Measurements from ENCODE around the gene FAM13A. TPM values are rescaled to one million over a fixed set of nuclear protein-coding genes. Genes with fewer than 3 reads are reported as not detected.

FAM13A gene
- polyA plus RNA-seq, 1 of the 3 experiments (the other 2 are of a cell fraction) = 0.67 TPM

GRCh38 chr4:88859191-88859812 is 197.7 kb downstream of the FAM13A start:
- H3K4me2 ChIP-seq = no peak overlapping the region
- H3K9me2 ChIP-seq = no peaks in the 10 kb centered on the region
- H3K27ac ChIP-seq (ENCODE audit: low read depth in 2 of 2, low read length in 1 of 2) = no peak overlapping the region
- no peaks in the 10 kb centered on the region for H3K79me2 ChIP-seq (ENCODE audit: insufficient read depth)
- no peaks in the 10 kb centered on the region for H3K9me3 ChIP-seq
- ChIA-PET CTCF (interaction anchor here (0.8 to 1.8 kb wide), 2 partner anchors 31 to 40 kb away, joined by 3 to 6 read pairs; no protein-coding TSS in a partner anchor), POLR2A (interaction anchor here (0.6 kb wide), 1 partner anchor 293 kb away, joined by 3 read pairs; no protein-coding TSS in a partner anchor)
- no peaks in the 10 kb centered on the region for H3K27me3 ChIP-seq (ENCODE audit: insufficient read depth)
- DNase-seq = no peak
- no peaks in the 10 kb centered on the region for H4K20me1 ChIP-seq (ENCODE audit: insufficient read depth)
- TF ChIP-seq PBX3 (IDR thresholded peaks at IDR 0.05) (no peak), TEAD4 (IDR thresholded peaks at IDR 0.05; ENCODE audit: borderline replicate concordance, insufficient read depth) (no peak), RFX5 (IDR thresholded peaks at IDR 0.05; ENCODE audit: low read length) (no peak), CTCF (IDR thresholded peaks at IDR 0.05) (no peak), FOSL2 (IDR thresholded peaks at IDR 0.05; ENCODE audit: borderline replicate concordance, low read depth) (no peak), CHD2 (IDR thresholded peaks at IDR 0.05; ENCODE audit: low read length, partially characterized antibody) (no peak), USF1 (IDR thresholded peaks at IDR 0.05; ENCODE audit: borderline replicate concordance, low read depth) (no peak), REST (IDR thresholded peaks at IDR 0.05; ENCODE audit: low read depth, low read length) (no peak), USF2 (IDR thresholded peaks at IDR 0.05; ENCODE audit: borderline replicate concordance, low read depth, low read length) (no peak), EZH2phosphoT487 (IDR thresholded peaks at IDR 0.05; ENCODE audit: borderline replicate concordance, low read depth) (no peak), SIN3A (IDR thresholded peaks at IDR 0.05; ENCODE audit: borderline replicate concordance, low read depth, low read length) (no peak), RAD21 (IDR thresholded peaks at IDR 0.05; ENCODE audit: low read length) (no peak), NRF1 (IDR thresholded peaks at IDR 0.05; ENCODE audit: low read depth, low read length) (no peak), POLR2AphosphoS5 (IDR thresholded peaks at IDR 0.05; ENCODE audit: low read depth, low read length) (no peak), SMC3 (IDR thresholded peaks at IDR 0.05; ENCODE audit: low read depth, low read length) (no peak), ELF1 (IDR thresholded peaks at IDR 0.05) (no peak), MEF2A (IDR thresholded peaks at IDR 0.05; ENCODE audit: borderline replicate concordance, low read depth) (no peak)
- H3F3A ChIP-seq (replicated peaks; ENCODE audit: insufficient read depth) = no peaks in the 10 kb centered on the region
- no peaks in the 10 kb centered on the region for H3K36me3 ChIP-seq (replicated peaks in 1 of 2; ENCODE audit: control insufficient read depth in 1 of 2, insufficient read depth in 2 of 2, low read length in 1 of 2)
- H2AFZ ChIP-seq (ENCODE audit: low read depth) = no peak overlapping the region
- no peaks in the 10 kb centered on the region for H3K4me1 ChIP-seq (ENCODE audit: control insufficient read depth in 1 of 2, insufficient read depth in 2 of 2, low read depth in 1 of 2, low read length in 1 of 2)
- WGBS (ENCODE audit: low lambda C conversion rate) = 66% methylated on average over 3 of the region's 3 CpGs
- no peak overlapping the region for H3K9ac ChIP-seq
- H3K4me3 ChIP-seq (ENCODE audit: low read depth in 2 of 2, low read length in 1 of 2) = no peak overlapping the region
